H1 (cell line): ENCODE measurements around the gene MAPT. TPM values are rescaled to one million over a fixed set of nuclear protein-coding genes. Genes with fewer than 3 reads are reported as not detected.
A peak's percentile ranks its signal among the peaks of the same experiment; 100 is the strongest.

Experiments
- CTCF ChIA-PET: fragments of 300-600 bp; sonication (Branson Sonifier 250); formaldehyde crosslinking; loops from one replicate; lab custom pipeline; 2021; ENCODE audit not compliant: partially characterized antibody; lab: Charles Lee
- POLR2A ChIA-PET: fragments of 300-600 bp; sonication (Branson Sonifier 250); formaldehyde crosslinking; loops from one replicate; lab custom pipeline; 2021; ENCODE audit warnings: inconsistent platforms; ENCODE audit not compliant: partially characterized antibody; lab: Charles Lee
- DNase-seq, 2 experiments: peaks; one replicate each; pipeline versions ENCODE4 v3.0.0 to v3.0.0-alpha.2; 2010 to 2022; ENCODE audit warnings: low spot score in 2 of 2, low read depth in 1 of 2, mixed read lengths in 1 of 2
- FAIRE-seq: peaks from 2 replicates; lab custom pipeline; 2011; peaks lifted over from hg19 to GRCh38; lab: Jason Lieb, UNC
- H2AFZ ChIP-seq: 2 replicates; pipeline ENCODE4 v1.8.1; 2012; ENCODE audit warnings: low read length, inconsistent platforms
- H2AK5ac ChIP-seq: 2 replicates; pipeline ENCODE4 v1.6.1; 2013; ENCODE audit warnings: low read depth, low read length
- H2BK120ac ChIP-seq: replicated peaks from 2 replicates; pipeline ENCODE3; 2013; ENCODE audit warnings: low read depth, low read length, inconsistent platforms
- H2BK12ac ChIP-seq: 2 replicates; pipeline ENCODE4 v1.6.1; 2013; ENCODE audit warnings: low read depth, low read length
- H2BK15ac ChIP-seq: 2 replicates; pipeline ENCODE4 v1.6.1; 2013; ENCODE audit warnings: low read length
- H2BK20ac ChIP-seq: 2 replicates; pipeline ENCODE4 v1.6.1; 2013; ENCODE audit warnings: low read length
- H2BK5ac ChIP-seq: 2 replicates; pipeline ENCODE4 v1.6.1; 2013; ENCODE audit warnings: low read depth, low read length
- H3K14ac ChIP-seq: 2 replicates; pipeline ENCODE4 v1.6.1; 2013; ENCODE audit warnings: inconsistent platforms; ENCODE audit not compliant: insufficient read length
- H3K18ac ChIP-seq: 2 replicates; pipeline ENCODE4 v1.6.1; 2013; ENCODE audit warnings: low read length; ENCODE audit errors: extremely low read depth
- H3K23ac ChIP-seq: 2 replicates; pipeline ENCODE4 v1.6.1; 2013; ENCODE audit warnings: inconsistent platforms; ENCODE audit not compliant: insufficient read length
- H3K23me2 ChIP-seq: 2 replicates; pipeline ENCODE4 v1.6.1; 2013; ENCODE audit warnings: low read depth, low read length
- H3K27ac ChIP-seq: 2 replicates; pipeline ENCODE4 v1.6.1; 2011; ENCODE audit warnings: low read depth, low read length, inconsistent platforms
- H3K27me3 ChIP-seq, 4 experiments: replicated peaks in 1 of 4; 1 replicate in 1 of 4; 2 replicates in 3 of 4; pipeline versions ENCODE4 v1.6.1 to v1.8.1; 2011 to 2013; ENCODE audit warnings: low read length in 3 of 4, mild to moderate bottlenecking in 3 of 4, inconsistent platforms in 2 of 4, mixed read lengths in 2 of 4, moderate library complexity in 1 of 4; ENCODE audit not compliant: control insufficient read depth in 3 of 4, insufficient read depth in 3 of 4; ENCODE audit errors: extremely low read depth in 1 of 4
- H3K36me3 ChIP-seq, 4 experiments: 2 replicates each; pipeline versions ENCODE4 v1.6.1 to v1.8.1; 2011 to 2013; ENCODE audit warnings: mild to moderate bottlenecking in 4 of 4, low read length in 3 of 4, moderate library complexity in 2 of 4, control low read depth in 1 of 4, inconsistent platforms in 1 of 4; ENCODE audit not compliant: insufficient read depth in 4 of 4, control insufficient read depth in 2 of 4
- H3K4ac ChIP-seq: replicated peaks from 2 replicates; pipeline ENCODE3; 2013; ENCODE audit warnings: low read length, low read depth, mixed read lengths, inconsistent platforms; ENCODE audit not compliant: insufficient read length
- H3K4me1 ChIP-seq, 4 experiments: replicated peaks in 1 of 4; 1 replicate in 1 of 4; 2 replicates in 3 of 4; pipeline versions ENCODE4 v1.6.1 to v1.8.1; 2011 to 2013; ENCODE audit warnings: low read length in 3 of 4, inconsistent platforms in 2 of 4, mixed read lengths in 1 of 4; ENCODE audit not compliant: insufficient read depth in 4 of 4, control insufficient read depth in 3 of 4
- H3K4me2 ChIP-seq, 2 experiments: 2 replicates each; pipeline versions ENCODE4 v1.6.1 to v1.8.1; 2011 to 2013; ENCODE audit warnings: low read depth in 2 of 2, low read length in 2 of 2, control low read depth in 1 of 2, inconsistent platforms in 1 of 2, mild to moderate bottlenecking in 1 of 2; ENCODE audit not compliant: insufficient read depth in 1 of 2
- H3K4me3 ChIP-seq, 4 experiments: fragments of 200-600, 300-600 bp in 1 of 4; sonication (generic), shearing (Covaris generic), sonication (Bioruptor Twin) in 1 of 4; 2 replicates each; pipeline versions ENCODE4 v1.5.1 to v1.8.1; 2011 to 2016; ENCODE audit warnings: low read length in 4 of 4, low read depth in 3 of 4, control low read depth in 2 of 4, inconsistent platforms in 2 of 4, mild to moderate bottlenecking in 2 of 4, mixed read lengths in 1 of 4, moderate library complexity in 1 of 4; ENCODE audit not compliant: insufficient read depth in 2 of 4; ENCODE audit errors: extremely low read depth in 1 of 4
- H3K56ac ChIP-seq: replicated peaks from 2 replicates; pipeline ENCODE3; 2013; ENCODE audit warnings: low read depth, mild to moderate bottlenecking, mixed read lengths, low read length, inconsistent platforms; ENCODE audit not compliant: insufficient read length
- H3K79me1 ChIP-seq: 2 replicates; pipeline ENCODE4 v1.6.1; 2013; ENCODE audit warnings: low read depth, low read length, control low read depth
- H3K79me2 ChIP-seq, 2 experiments: 2 replicates each; pipeline versions ENCODE4 v1.6.1 to v1.8.1; 2012 to 2013; ENCODE audit warnings: low read length in 2 of 2, mild to moderate bottlenecking in 2 of 2, inconsistent platforms in 1 of 2; ENCODE audit not compliant: insufficient read depth in 2 of 2, control insufficient read depth in 1 of 2
- H3K9ac ChIP-seq, 4 experiments: replicated peaks in 1 of 4; 1 replicate in 1 of 4; 2 replicates in 3 of 4; pipeline versions ENCODE4 v1.6.1 to v1.8.1; 2011 to 2013; ENCODE audit warnings: low read depth in 3 of 4, low read length in 3 of 4, control low read depth in 2 of 4, mild to moderate bottlenecking in 2 of 4, moderate library complexity in 2 of 4, inconsistent platforms in 1 of 4; ENCODE audit errors: extremely low read depth in 1 of 4
- H3K9me3 ChIP-seq, 2 experiments: 2 replicates each; pipeline versions ENCODE4 v1.6.1 to v1.8.1; 2012 to 2013; ENCODE audit warnings: mild to moderate bottlenecking in 2 of 2, moderate library complexity in 2 of 2, control low read depth in 1 of 2, inconsistent platforms in 1 of 2, low read depth in 1 of 2, low read length in 1 of 2, mixed read lengths in 1 of 2; ENCODE audit not compliant: insufficient read depth in 2 of 2
- H4K20me1 ChIP-seq, 2 experiments: replicated peaks in 1 of 2; 2 replicates each; pipeline versions ENCODE3 to v1.8.1; 2011 to 2013; ENCODE audit warnings: inconsistent platforms in 2 of 2, low read length in 2 of 2, mild to moderate bottlenecking in 1 of 2; ENCODE audit not compliant: insufficient read depth in 2 of 2, control insufficient read depth in 1 of 2
- H4K5ac ChIP-seq: 2 replicates; pipeline ENCODE4 v1.6.1; 2013; ENCODE audit warnings: low read length, low read depth, mixed read lengths, inconsistent platforms; ENCODE audit not compliant: insufficient read length
- H4K8ac ChIP-seq: 2 replicates; pipeline ENCODE4 v1.8.0; 2013; ENCODE audit warnings: mild to moderate bottlenecking, moderate library complexity, low read length, inconsistent platforms; ENCODE audit not compliant: insufficient read depth; ENCODE audit errors: extremely low read depth
- H4K91ac ChIP-seq: replicated peaks from 2 replicates; pipeline ENCODE3; 2013; ENCODE audit warnings: low read length, mixed read lengths, inconsistent platforms; ENCODE audit not compliant: insufficient read length
- ATF2 ChIP-seq: IDR thresholded peaks from 2 replicates; pipeline ENCODE4 v1.6.1; 2012; ENCODE audit warnings: low read length, inconsistent platforms
- CTCF ChIP-seq, 3 experiments: IDR thresholded peaks; 1 replicate in 2 of 3; 2 replicates in 1 of 3; pipeline versions ENCODE4 v1.5.1 to v1.6.1; 2011; ENCODE audit warnings: low read length in 3 of 3, mild to moderate bottlenecking in 3 of 3, inconsistent platforms in 2 of 3, low read depth in 1 of 3, moderate library complexity in 1 of 3; ENCODE audit not compliant: insufficient read depth in 1 of 3; ENCODE audit errors: control extremely low read depth in 1 of 3
- E2F6 ChIP-seq: IDR thresholded peaks from 2 replicates; pipeline ENCODE4 v1.6.1; 2012; ENCODE audit warnings: inconsistent platforms
- KDM4A ChIP-seq: IDR thresholded peaks from one replicate; pipeline ENCODE4 v1.7.1; 2012; ENCODE audit warnings: low read depth, mild to moderate bottlenecking, moderate library complexity, low read length, inconsistent platforms; ENCODE audit not compliant: severe bottlenecking
- RFX5 ChIP-seq: IDR thresholded peaks from 2 replicates; pipeline ENCODE4 v1.6.1; 2011; ENCODE audit warnings: low read depth, low read length, improper control_type of control experiment, borderline replicate concordance
- SRF ChIP-seq: IDR thresholded peaks from 2 replicates; pipeline ENCODE4 v1.6.1; 2011; ENCODE audit warnings: mild to moderate bottlenecking, low read depth, low read length, moderate library complexity
- SUZ12 ChIP-seq: fragments of 200-600 bp; sonication (generic); IDR thresholded peaks from 2 replicates; pipeline ENCODE4 v1.6.1; 2012; ENCODE audit warnings: mild to moderate bottlenecking, inconsistent platforms, low read length, moderate library complexity, mixed read lengths
- WGBS, 2 experiments: shearing (Covaris generic) in 1 of 2; methylation state at CpG; one replicate each; pipeline versions ENCODE4 v1.1.6 to v1.1.7; 2013 to 2015; ENCODE audit warnings: low lambda C conversion rate in 2 of 2, mixed read lengths in 2 of 2, inconsistent platforms in 1 of 2, low coverage in 1 of 2, missing lambda C conversion rate in 1 of 2; ENCODE audit not compliant: insufficient replicate concordance in 2 of 2, insufficient coverage in 1 of 2, insufficient read length in 1 of 2; ENCODE audit errors: extremely low coverage in 1 of 2, missing lambda C conversion rate in 1 of 2; 5-methylcytosine and 5-hydroxymethylcytosine counted together
- polyA plus RNA-seq, 7 experiments: library from polyadenylated mRNA; depleted of rRNA in 3 of 7; stranded (reverse) in 5 of 7; unstranded in 2 of 7; fragments of >200 nt in 5 of 7; fragments of 200-250 nt in 2 of 7; gene quantifications; 1 replicate in 5 of 7; 2 replicates in 1 of 7; 4 replicates in 1 of 7; pipeline versions ENCODE4 v1.2.1 to v1.2.3, GENCODE V29; 2011 to 2013; ENCODE audit warnings: missing spikeins in 2 of 7, mixed read lengths in 2 of 7
- total RNA-seq: library from RNA; stranded (reverse); fragmentation: NEBNext Ultra II Directional; extraction: Animal tissue kit (Norgen Biotek cat#: 25700); gene quantifications from 2 replicates; pipeline ENCODE4 v1.2.1, GENCODE V29; 2021

MAPT gene
- total and polyA plus RNA-seq, 2 of the 8 experiments (the other 6 are each of a cell fraction or from before 2014, with no cell fraction given), result 0.54 to 1.7 TPM

- Histone ChIP-seq H4K5ac (no peak overlapping the region), H2AFZ (no peak overlapping the region), H3K36me3 (no peaks in the 10 kb centered on the region), H3K4me2 (no peak overlapping the region), H3K14ac (no peak overlapping the region), H3K9ac (no peak overlapping the region), H2BK5ac (no peak overlapping the region), H4K91ac (no peak overlapping the region), H2BK20ac (no peak overlapping the region), H3K4ac (no peak overlapping the region), H4K20me1 (no peaks in the 10 kb centered on the region), H2AK5ac (no peak overlapping the region), H3K27me3 (no peaks in the 10 kb centered on the region), H3K9me3 (no peaks in the 10 kb centered on the region), H3K27ac (no peak overlapping the region), H3K23me2 (no peaks in the 10 kb centered on the region), H3K56ac (no peak overlapping the region), H3K79me2 (no peaks in the 10 kb centered on the region), H3K79me1 (no peaks in the 10 kb centered on the region; the same call in 1 of the 2 replicates), H2BK120ac (no peak overlapping the region), H3K23ac (no peak overlapping the region), H3K4me3 (no peak overlapping the region), H3K18ac (no peak overlapping the region), H2BK12ac (no peak overlapping the region), H2BK15ac (no peak overlapping the region), H3K4me1 (no peaks in the 10 kb centered on the region; a peak in 1 of 7 replicates), H4K8ac (0 out of 2 replicates have a peak overlapping the region, but pooled peaks have one; percentile 35)
- POLR2A ChIA-PET, result interaction anchor here (0.7 to 1.6 kb wide), 2 partner anchors 13 to 249 kb away, joined by 3 to 5 read pairs; no protein-coding TSS in a partner anchor
- CTCF ChIA-PET, result interaction anchor here (1.3 to 3.7 kb wide), 6 partner anchors 10 to 24 kb away, joined by 3 to 31 read pairs (median 6); no protein-coding TSS in a partner anchor
- WGBS, 2 experiments, result 93% methylated on average over 7 of the region's 11 CpGs; no CpG with 5 or more reads in 1 of the 2 experiments
- FAIRE-seq, result no peak
- DNase-seq, result no peak
- TF ChIP-seq E2F6 (no peak), KDM4A (no peak), SUZ12 (no peak), ATF2 (no peak), SRF (no peak), RFX5 (no peak), CTCF (IDR thresholded peaks at IDR 0.05; ENCODE audit: control extremely low read depth in 1 of 3, insufficient read depth in 1 of 3, low read depth in 1 of 3, low read length in 3 of 3) (no peak)
These were observed 118.2 kb downstream of the MAPT start for GRCh38 chr17:46012506-46013079.
